Mammary epithelial cell (primary cell): Measurements from ENCODE around the gene PDE11A.

Experiments
- EZH2 ChIP-seq: IDR thresholded peaks from 2 replicates; pipeline ENCODE4 v1.6.1; 2012; ENCODE audit warnings: low read length, inconsistent platforms, borderline replicate concordance
- TF ChIP-seq, protein P1 (sequence below), 2 donors: IDR thresholded peaks in 1 of 2; conservative IDR thresholded peaks in 1 of 2; 2 replicates each; pipeline ENCODE4 v1.5.1; 2011 to 2012; ENCODE audit warnings: inconsistent platforms in 2 of 2, low read length in 2 of 2, mild to moderate bottlenecking in 2 of 2, control low read depth in 1 of 2, low read depth in 1 of 2; ENCODE audit not compliant: insufficient read depth in 1 of 2; ENCODE audit errors: extremely low read depth in 1 of 2

DNA sequence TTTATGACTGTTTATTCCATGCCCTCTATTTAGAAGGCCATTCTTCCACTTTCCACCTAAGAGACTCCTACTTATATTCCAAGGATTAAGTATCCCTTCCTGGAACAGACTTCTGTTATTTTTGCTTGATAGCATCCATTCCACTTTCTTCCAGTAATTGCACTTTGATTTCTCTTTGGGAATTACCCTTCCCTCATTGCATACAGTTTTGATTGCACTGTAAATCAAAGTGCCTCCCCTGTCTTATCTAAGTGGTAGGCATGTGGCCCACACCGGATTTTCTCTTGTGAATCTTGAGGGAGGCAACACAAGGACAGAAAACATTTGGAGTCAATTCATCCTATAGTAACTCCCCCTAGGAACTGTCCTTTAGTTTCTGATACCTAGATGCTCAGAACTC, 120.4 kb downstream of the PDE11A start:
- no peak for TF ChIP-seq EZH2
- TF ChIP-seq, protein P1, sequence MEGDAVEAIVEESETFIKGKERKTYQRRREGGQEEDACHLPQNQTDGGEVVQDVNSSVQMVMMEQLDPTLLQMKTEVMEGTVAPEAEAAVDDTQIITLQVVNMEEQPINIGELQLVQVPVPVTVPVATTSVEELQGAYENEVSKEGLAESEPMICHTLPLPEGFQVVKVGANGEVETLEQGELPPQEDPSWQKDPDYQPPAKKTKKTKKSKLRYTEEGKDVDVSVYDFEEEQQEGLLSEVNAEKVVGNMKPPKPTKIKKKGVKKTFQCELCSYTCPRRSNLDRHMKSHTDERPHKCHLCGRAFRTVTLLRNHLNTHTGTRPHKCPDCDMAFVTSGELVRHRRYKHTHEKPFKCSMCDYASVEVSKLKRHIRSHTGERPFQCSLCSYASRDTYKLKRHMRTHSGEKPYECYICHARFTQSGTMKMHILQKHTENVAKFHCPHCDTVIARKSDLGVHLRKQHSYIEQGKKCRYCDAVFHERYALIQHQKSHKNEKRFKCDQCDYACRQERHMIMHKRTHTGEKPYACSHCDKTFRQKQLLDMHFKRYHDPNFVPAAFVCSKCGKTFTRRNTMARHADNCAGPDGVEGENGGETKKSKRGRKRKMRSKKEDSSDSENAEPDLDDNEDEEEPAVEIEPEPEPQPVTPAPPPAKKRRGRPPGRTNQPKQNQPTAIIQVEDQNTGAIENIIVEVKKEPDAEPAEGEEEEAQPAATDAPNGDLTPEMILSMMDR (conservative IDR thresholded peaks at IDR 0.05 in 1 of 2, IDR thresholded peaks at IDR 0.05 in 1 of 2; ENCODE audit: extremely low read depth in 1 of 2, insufficient read depth in 1 of 2, low read depth in 1 of 2, low read length in 2 of 2) = no peak
